ENCODE results near the gene TAF5L.

DNA sequence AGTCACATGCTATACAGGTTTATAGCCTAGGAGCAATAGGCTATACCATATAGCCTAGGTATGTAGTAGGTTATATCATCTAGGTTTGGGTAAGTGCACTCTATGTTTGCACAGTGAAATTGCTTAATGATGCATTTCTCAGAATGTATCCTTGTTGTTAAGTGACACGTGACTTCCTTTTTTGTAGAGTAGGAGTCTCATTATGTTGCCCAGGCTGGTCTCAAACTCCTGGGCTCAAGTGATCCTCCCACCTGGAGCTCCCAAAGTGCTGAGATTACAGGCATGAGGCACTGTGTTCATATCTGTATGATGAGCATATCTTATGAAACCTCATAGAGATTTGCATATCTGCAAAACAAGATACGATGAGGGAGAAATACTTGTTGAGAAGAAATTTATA is 53.6 kb downstream of the TAF5L start:
- TF ChIP-seq, protein P1, sequence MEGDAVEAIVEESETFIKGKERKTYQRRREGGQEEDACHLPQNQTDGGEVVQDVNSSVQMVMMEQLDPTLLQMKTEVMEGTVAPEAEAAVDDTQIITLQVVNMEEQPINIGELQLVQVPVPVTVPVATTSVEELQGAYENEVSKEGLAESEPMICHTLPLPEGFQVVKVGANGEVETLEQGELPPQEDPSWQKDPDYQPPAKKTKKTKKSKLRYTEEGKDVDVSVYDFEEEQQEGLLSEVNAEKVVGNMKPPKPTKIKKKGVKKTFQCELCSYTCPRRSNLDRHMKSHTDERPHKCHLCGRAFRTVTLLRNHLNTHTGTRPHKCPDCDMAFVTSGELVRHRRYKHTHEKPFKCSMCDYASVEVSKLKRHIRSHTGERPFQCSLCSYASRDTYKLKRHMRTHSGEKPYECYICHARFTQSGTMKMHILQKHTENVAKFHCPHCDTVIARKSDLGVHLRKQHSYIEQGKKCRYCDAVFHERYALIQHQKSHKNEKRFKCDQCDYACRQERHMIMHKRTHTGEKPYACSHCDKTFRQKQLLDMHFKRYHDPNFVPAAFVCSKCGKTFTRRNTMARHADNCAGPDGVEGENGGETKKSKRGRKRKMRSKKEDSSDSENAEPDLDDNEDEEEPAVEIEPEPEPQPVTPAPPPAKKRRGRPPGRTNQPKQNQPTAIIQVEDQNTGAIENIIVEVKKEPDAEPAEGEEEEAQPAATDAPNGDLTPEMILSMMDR (conservative IDR thresholded peaks at IDR 0.05; ENCODE audit: low read length): no peak
- TF ChIP-seq EZH2phosphoT487 (IDR thresholded peaks at IDR 0.05; ENCODE audit: borderline replicate concordance, low read depth, low read length): no peak
